B cell (primary cell): Measurements from ENCODE around the gene VTI1A. TPM values are rescaled to one million over a fixed set of nuclear protein-coding genes. Genes with fewer than 3 reads are reported as not detected.

Source experiments
- ATAC-seq: fragments of 200-7000 bp; cut with Tn5 transposase; one replicate; pipeline ENCODE4 v1.10.0; 2021; ENCODE audit warnings: low read depth, mild to moderate bottlenecking, moderate number of reproducible peaks, moderate library complexity
- CTCF ChIA-PET: fragments of 350-600 bp; sonication (Branson Sonifier 250); formaldehyde crosslinking; loops from one replicate; lab custom pipeline; 2021; ENCODE audit warnings: antibody characterized with exemption, inconsistent platforms; lab: Charles Lee
- POLR2A ChIA-PET: fragments of 350-600 bp; sonication (Branson Sonifier 250); formaldehyde crosslinking; loops from one replicate; lab custom pipeline; 2021; ENCODE audit warnings: antibody characterized with exemption; lab: Charles Lee
- DNase-seq: peaks from one replicate; pipeline ENCODE4 v3.0.0; 2013
- H2AFZ ChIP-seq: 2 replicates; pipeline ENCODE4 v1.6.1; 2012; ENCODE audit warnings: mild to moderate bottlenecking, low read depth, low read length; ENCODE audit not compliant: insufficient read depth, poor library complexity, severe bottlenecking
- H3K27ac ChIP-seq, 2 donors: 1 replicate in 1 of 2; 2 replicates in 1 of 2; pipeline ENCODE4 v1.5.1; 2012 to 2013; ENCODE audit warnings: low read length in 2 of 2, mild to moderate bottlenecking in 2 of 2, moderate library complexity in 1 of 2
- H3K27me3 ChIP-seq, 4 experiments: fragments of 200-600 bp in 1 of 4; sonication (generic) in 1 of 4; replicated peaks in 1 of 4; 1 replicate in 2 of 4; 2 replicates in 2 of 4; pipeline versions ENCODE4 v1.6.1 to v1.7.0; 2013 to 2016; ENCODE audit warnings: low read length in 3 of 4, mild to moderate bottlenecking in 2 of 4, mixed read lengths in 1 of 4, moderate library complexity in 1 of 4; ENCODE audit not compliant: insufficient read depth in 4 of 4, control insufficient read depth in 3 of 4; ENCODE audit errors: control extremely low read depth in 1 of 4
- H3K36me3 ChIP-seq, 2 experiments: replicated peaks in 1 of 2; 1 replicate in 1 of 2; 2 replicates in 1 of 2; pipeline versions ENCODE4 v1.6.1 to v1.7.1; 2013; ENCODE audit warnings: low read length in 1 of 2; ENCODE audit not compliant: insufficient read depth in 2 of 2, control insufficient read depth in 1 of 2; ENCODE audit errors: control extremely low read depth in 1 of 2, extremely low read depth in 1 of 2
- H3K4me1 ChIP-seq, 2 donors: fragments of 200-600 bp in 1 of 2; sonication (generic) in 1 of 2; 1 replicate in 1 of 2; 2 replicates in 1 of 2; pipeline versions ENCODE4 v1.5.1 to v1.6.1; 2013 to 2017; ENCODE audit warnings: low read length in 2 of 2; ENCODE audit not compliant: control insufficient read depth in 2 of 2, insufficient read depth in 2 of 2
- H3K4me2 ChIP-seq: replicated peaks from 2 replicates; pipeline ENCODE3; 2012; ENCODE audit warnings: mild to moderate bottlenecking, low read depth, low read length; ENCODE audit not compliant: poor library complexity, severe bottlenecking
- H3K4me3 ChIP-seq, 5 experiments: fragments of 200-600 bp in 1 of 5; sonication (generic) in 1 of 5; 1 replicate in 3 of 5; 2 replicates in 2 of 5; pipeline versions ENCODE4 v1.5.1 to v1.7.0; 2011 to 2016; ENCODE audit warnings: low read length in 4 of 5, mild to moderate bottlenecking in 4 of 5, low read depth in 2 of 5, control low read depth in 1 of 5, moderate library complexity in 1 of 5; ENCODE audit not compliant: insufficient read depth in 1 of 5; ENCODE audit errors: control extremely low read depth in 1 of 5, extremely low read depth in 1 of 5
- H3K79me2 ChIP-seq: fragments of 200-600 bp; sonication (generic); one replicate; pipeline ENCODE4 v1.6.0; 2016; ENCODE audit warnings: low read length; ENCODE audit not compliant: control insufficient read depth, insufficient read depth
- H3K9ac ChIP-seq: fragments of 200-600 bp; sonication (generic); 2 replicates; pipeline ENCODE4 v1.6.1; 2017; ENCODE audit warnings: mild to moderate bottlenecking, low read length, moderate library complexity
- H3K9me3 ChIP-seq, 3 donors: one replicate each; pipeline versions ENCODE4 v1.6.1 to v1.7.1; 2013; ENCODE audit warnings: low read length in 2 of 3; ENCODE audit not compliant: control insufficient read depth in 2 of 3, insufficient read depth in 1 of 3; ENCODE audit errors: control extremely low read depth in 1 of 3
- H4K20me1 ChIP-seq: 2 replicates; pipeline ENCODE4 v1.6.0; 2012; ENCODE audit warnings: mild to moderate bottlenecking, low read length; ENCODE audit not compliant: insufficient read depth, control insufficient read depth, poor library complexity, severe bottlenecking
- H3K27ac Mint-ChIP-seq: one replicate; pipeline ENCODE4 v1.8.0; 2021; ENCODE audit warnings: mixed read lengths
- H3K27me3 Mint-ChIP-seq: one replicate; pipeline ENCODE4 v1.8.0; 2021; ENCODE audit warnings: mixed read lengths
- H3K4me1 Mint-ChIP-seq: one replicate; pipeline ENCODE4 v1.8.0; 2021; ENCODE audit warnings: mixed read lengths
- H3K4me3 Mint-ChIP-seq: one replicate; pipeline ENCODE4 v1.8.0; 2021; ENCODE audit warnings: mixed read lengths
- H3K9me3 Mint-ChIP-seq: one replicate; pipeline ENCODE4 v1.8.0; 2022; ENCODE audit warnings: mixed read lengths; ENCODE audit not compliant: insufficient read depth
- CTCF ChIP-seq: fragments of 200-600 bp; IDR thresholded peaks from one replicate; pipeline ENCODE4 v1.8.0; 2022; ENCODE audit warnings: antibody characterized with exemption, mild to moderate bottlenecking
- EZH2 ChIP-seq: IDR thresholded peaks from 2 replicates; pipeline ENCODE4 v1.6.1; 2012; ENCODE audit warnings: borderline replicate concordance, low read depth, mild to moderate bottlenecking, moderate library complexity, low read length; ENCODE audit not compliant: insufficient read depth, poor library complexity, severe bottlenecking
- WGBS: methylation state at CpG from one replicate; pipeline ENCODE4 v1.1.5; 2013; ENCODE audit warnings: missing lambda C conversion rate; ENCODE audit not compliant: insufficient coverage; 5-methylcytosine and 5-hydroxymethylcytosine counted together
- intact Hi-C: fragments of 100-400 bp; cut with micrococcal nuclease; formaldehyde crosslinking; loops from one replicate; pipeline ENCODE4 v1.10.0; 2022
- polyA plus RNA-seq: library from polyadenylated mRNA; depleted of rRNA; stranded (reverse); fragments of >200 nt; gene quantifications from 2 replicates; pipeline ENCODE4 v1.2.3, GENCODE V29; 2012
- total RNA-seq, 2 donors: library from RNA; stranded (reverse); fragments of 120-200 nt in 1 of 2; gene quantifications; 1 replicate in 1 of 2; 2 replicates in 1 of 2; pipeline versions ENCODE4 v1.2.3 to v1.2.4, GENCODE V29; 2013 to 2022

VTI1A gene
- total and polyA plus RNA-seq, 2 donors (not counting 1 experiment from before 2014, with no cell fraction given) = 20.0 to 84.1 TPM

DNA sequence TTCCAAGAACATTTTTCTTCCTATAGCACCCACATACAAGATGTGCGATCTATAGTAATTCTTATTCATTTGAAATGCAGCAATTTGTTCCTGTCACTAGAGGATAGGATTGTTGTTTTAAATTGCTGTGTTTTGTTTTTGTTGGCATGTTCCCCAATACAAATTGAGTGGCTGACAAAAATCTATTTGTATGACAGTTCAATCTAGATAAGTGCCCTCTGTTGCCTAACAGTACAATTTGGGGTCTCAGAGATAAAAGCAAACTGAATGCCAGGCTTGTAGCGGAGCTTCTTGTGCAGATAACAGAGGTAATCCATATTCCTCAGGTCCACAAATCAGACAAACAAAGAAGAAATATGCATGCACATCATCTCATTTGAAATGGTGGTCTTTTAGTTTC is 68.8 kb downstream of the VTI1A start:
- H3K27ac ChIP-seq = no peak overlapping the region
- H3K27me3 ChIP-seq = no peaks in the 10 kb centered on the region
- H3K9me3 ChIP-seq = peaks cover 0 to 6% (median 0%) of the 10 kb centered on the region in 3 donors
- H3K9me3 Mint-ChIP-seq = no peaks in the 10 kb centered on the region
- DNase-seq (no peak), ATAC-seq (no peak)
- ChIA-PET CTCF (no interaction called here), POLR2A (no interaction called here)
- intact Hi-C loops = no loop called here
- peaks cover 18% of the 10 kb centered on the region for H3K79me2 ChIP-seq
- no peak overlapping the region for H3K4me2 ChIP-seq
- H4K20me1 ChIP-seq = peaks cover 15% of the 10 kb centered on the region
- H3K4me3 Mint-ChIP-seq = no peak overlapping the region
- no peak overlapping the region for H2AFZ ChIP-seq
- no peak overlapping the region for H3K9ac ChIP-seq
- TF ChIP-seq CTCF (no peak), EZH2 (no peak)
- no peaks in the 10 kb centered on the region for H3K4me1 ChIP-seq
- no peak overlapping the region for H3K27ac Mint-ChIP-seq
- no peak overlapping the region for H3K4me3 ChIP-seq
- no peaks in the 10 kb centered on the region for H3K4me1 Mint-ChIP-seq
- H3K27me3 Mint-ChIP-seq = no peaks in the 10 kb centered on the region
- H3K36me3 ChIP-seq = peaks cover 0 to 2% of the 10 kb centered on the region in 2 experiments
- WGBS = no CpG with 5 or more reads among the region's 2 CpGs

GRCh38 chr10:112517451-112517862 is 70.4 kb downstream of the VTI1A start:
- intact Hi-C loops = no loop called here
- H3K4me3 Mint-ChIP-seq = no peak overlapping the region
- H3K27ac ChIP-seq = no peak overlapping the region
- no peaks in the 10 kb centered on the region for H3K4me1 Mint-ChIP-seq
- 100% methylated on average over 2 of the region's 5 CpGs for WGBS
- H3K36me3 ChIP-seq = peaks cover 0 to 2% of the 10 kb centered on the region in 2 experiments
- H4K20me1 ChIP-seq = peaks cover 17% of the 10 kb centered on the region
- no peaks in the 10 kb centered on the region for H3K27me3 ChIP-seq
- TF ChIP-seq CTCF (no peak), EZH2 (no peak)
- ATAC-seq (no peak), DNase-seq (no peak)
- CTCF ChIA-PET = interaction anchor here (0.9 kb wide), 1 partner anchor 65 kb away, joined by 4 read pairs; no protein-coding TSS in a partner anchor
- H3K27ac Mint-ChIP-seq = no peak overlapping the region
- POLR2A ChIA-PET = no interaction called here
- peaks cover 18% of the 10 kb centered on the region for H3K79me2 ChIP-seq
- no peak overlapping the region for H3K4me3 ChIP-seq
- H2AFZ ChIP-seq = no peak overlapping the region
- no peak overlapping the region for H3K4me2 ChIP-seq
- H3K9me3 ChIP-seq = peaks cover 0 to 6% (median 0%) of the 10 kb centered on the region in 3 donors
- no peaks in the 10 kb centered on the region for H3K4me1 ChIP-seq
- no peak overlapping the region for H3K9ac ChIP-seq
- H3K9me3 Mint-ChIP-seq = no peaks in the 10 kb centered on the region
- H3K27me3 Mint-ChIP-seq = no peaks in the 10 kb centered on the region
